ENCODE results near the gene ASL.
"Not testable (repeated sequence)": the region's sequence is repeated elsewhere in the genome, so short reads cannot be mapped to it uniquely, and the experiment has no call there.

Gene ASL

GRCh38 chr7:66076462-66077329 is 1.1 kb downstream of the ASL start:
- DNase-seq = no peak

DNA sequence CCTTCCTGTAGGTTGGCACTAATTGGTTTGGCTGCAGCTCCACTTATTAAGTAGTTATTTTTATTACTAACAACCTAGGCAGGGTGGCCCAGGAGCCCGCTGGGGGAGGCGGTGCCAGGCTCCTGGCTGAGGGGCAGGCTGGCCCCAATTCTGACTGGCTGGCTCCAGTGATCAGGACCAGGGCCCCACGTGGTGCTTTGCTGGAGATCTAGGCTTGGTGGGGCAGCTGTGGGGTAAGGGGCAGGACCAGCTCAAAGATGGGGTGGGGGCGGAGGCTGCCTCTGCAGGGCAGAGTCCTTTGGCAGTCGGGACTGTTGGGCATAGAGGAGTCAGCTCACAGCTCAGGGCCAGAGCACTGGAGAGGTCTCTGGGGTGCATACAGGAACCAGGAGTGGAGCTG is 2.4 kb downstream of the ASL start:
- no peak for DNase-seq

DNA sequence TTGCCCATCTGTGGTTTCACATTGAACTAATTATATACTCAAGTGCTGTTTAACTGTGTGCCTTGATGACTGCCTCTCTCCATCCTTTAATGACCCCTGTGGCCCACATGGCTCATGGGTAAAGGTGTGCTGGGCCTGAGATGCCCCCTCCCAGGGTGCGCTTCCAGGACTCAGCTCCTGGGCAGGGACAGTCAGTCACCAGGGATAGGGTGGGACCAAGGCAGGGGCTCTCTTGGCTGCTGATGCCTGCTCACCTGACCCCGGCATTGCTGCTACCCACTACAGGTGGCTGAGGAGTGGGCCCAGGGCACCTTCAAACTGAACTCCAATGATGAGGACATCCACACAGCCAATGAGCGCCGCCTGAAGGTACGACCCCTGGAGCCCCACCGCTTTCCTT is 6.5 kb downstream of the ASL start:
- no peak for DNase-seq

- DNase-seq = no peak
These were observed 7.3 kb downstream of the ASL start for GRCh38 chr7:66082886-66083415.

- no peak for DNase-seq
These were observed 8.1 kb downstream of the ASL start for GRCh38 chr7:66083677-66084076.

DNA sequence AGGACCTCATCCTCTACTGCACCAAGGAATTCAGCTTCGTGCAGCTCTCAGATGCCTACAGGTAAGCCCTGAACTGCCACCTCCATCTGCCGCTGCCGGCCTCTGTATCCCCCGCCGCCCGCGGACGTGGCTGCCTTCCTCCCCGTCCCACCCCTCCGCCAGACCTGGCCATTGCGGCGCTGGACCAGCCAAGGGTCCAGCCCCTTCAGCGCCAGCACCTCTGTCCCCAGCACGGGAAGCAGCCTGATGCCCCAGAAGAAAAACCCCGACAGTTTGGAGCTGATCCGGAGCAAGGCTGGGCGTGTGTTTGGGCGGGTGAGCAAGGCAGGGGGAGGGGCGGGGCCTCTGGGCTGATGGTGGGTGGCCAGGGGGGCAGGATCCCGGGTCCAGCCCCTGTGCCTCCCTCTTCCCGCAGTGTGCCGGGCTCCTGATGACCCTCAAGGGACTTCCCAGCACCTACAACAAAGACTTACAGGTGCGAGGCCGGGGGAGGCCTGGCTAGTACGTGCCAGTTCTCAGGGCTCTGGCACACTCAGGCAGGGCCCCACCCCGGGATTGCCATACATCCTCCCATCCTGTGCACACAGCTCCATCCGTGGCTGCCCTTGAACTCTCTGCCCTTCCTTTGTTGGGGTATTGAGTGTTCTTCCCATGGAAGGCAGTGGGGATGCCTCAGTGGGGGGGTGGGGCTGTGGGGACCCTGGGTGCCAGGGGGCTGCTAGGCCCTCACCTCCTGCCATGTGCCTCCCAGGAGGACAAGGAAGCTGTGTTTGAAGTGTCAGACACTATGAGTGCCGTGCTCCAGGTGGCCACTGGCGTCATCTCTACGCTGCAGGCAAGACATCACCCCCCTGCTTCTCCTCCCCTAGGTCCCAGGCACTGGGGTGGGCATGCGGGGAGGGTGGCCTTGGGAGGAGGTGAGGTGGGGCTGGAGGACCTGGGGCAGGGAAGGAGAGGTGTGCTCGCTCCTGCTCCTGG is 13.5 kb downstream of the ASL start:
- DNase-seq = no peak

DNA sequence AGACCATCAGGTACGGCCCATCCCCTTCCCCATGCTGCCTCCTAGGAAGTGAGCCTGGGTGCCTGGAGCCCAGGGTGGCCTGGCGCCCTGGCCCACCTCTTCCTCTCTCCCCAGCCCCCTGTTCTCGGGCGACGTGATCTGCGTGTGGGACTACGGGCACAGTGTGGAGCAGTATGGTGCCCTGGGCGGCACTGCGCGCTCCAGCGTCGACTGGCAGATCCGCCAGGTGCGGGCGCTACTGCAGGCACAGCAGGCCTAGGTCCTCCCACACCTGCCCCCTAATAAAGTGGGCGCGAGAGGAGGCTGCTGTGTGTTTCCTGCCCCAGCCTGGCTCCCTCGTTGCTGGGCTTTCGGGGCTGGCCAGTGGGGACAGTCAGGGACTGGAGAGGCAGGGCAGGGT is 17.0 kb downstream of the ASL start:
- no peak for DNase-seq

GRCh38 chr7:66095010-66095409 is 19.4 kb downstream of the ASL start:
- DNase-seq = no peak

- peak; percentile 48 for DNase-seq
These were observed 23.6 kb downstream of the ASL start for GRCh38 chr7:66099232-66099550.

DNA sequence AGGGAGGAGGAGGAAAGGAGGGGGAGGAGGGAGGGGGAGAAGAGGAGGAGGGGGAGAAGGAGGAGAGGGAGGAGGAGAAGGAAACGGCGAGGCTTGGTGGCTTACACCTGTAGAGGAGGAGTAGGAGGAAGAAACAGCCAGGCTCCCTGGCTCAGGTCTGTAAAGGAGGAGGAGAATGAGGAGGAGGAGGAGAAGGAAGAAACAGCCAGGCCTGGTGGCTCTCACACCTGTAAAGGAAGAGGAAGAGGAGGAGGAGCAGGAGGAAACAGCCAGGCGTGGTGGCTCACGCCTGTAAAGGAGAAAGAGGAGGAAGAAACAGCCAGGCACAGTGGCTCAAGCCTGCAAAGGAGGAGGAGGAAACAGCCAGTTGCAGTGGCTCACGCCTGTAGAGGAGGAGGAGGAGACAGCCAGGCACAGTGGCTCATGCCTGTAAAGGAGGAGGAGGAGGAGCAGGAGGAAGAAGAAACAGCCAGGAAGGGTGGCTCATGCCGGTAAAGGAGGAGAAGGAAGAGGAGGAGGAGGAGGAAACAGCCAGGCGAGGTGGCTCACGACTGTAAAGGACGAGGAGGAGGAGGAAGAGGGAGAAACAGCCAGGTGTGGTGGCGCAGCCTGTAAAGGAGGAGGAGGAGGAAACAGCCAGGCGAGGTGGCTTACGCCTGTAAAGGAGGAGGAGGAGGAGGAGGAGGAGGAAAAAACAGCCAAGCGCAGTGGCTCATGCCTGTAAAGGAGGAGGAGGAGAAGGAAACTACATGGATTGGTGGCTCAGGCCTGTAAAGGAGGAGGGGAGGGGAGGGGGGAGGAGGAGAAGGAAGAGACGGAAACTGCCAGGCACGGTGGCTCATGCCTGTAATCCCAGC is 24.2 kb downstream of the ASL start:
- peak; percentile 88 for DNase-seq

- no peak for DNase-seq
These were observed 24.9 kb downstream of the ASL start for GRCh38 chr7:66100408-66101050.

- DNase-seq = not testable (repeated sequence)
These were observed 26.5 kb downstream of the ASL start for GRCh38 chr7:66102168-66102567.

- not testable (repeated sequence) for DNase-seq
These were observed 28.4 kb downstream of the ASL start for GRCh38 chr7:66103994-66104393.

- DNase-seq = no peak
These were observed 29.7 kb downstream of the ASL start for GRCh38 chr7:66105263-66105748.

GRCh38 chr7:66108410-66108809 is 32.8 kb downstream of the ASL start:
- DNase-seq = not testable (repeated sequence)

DNA sequence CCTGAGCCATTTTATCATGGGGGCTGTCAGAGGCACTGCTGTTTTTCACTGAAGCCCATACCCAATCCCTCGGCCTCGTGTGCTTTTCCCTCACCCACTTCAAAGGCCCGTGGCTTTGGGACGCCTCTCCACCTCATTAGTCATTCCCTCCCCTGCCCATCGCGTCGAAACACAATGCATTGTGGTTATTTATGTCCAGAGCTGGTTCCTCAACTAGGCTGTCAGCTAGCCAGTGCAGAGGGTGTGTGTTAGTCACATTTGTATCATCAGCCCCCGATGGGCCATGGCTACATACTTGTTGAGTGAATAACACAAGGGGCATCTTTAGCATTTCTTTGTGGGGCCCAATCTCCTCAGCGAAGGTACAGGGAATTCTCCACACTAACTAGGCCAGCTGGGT is 35.2 kb downstream of the ASL start:
- DNase-seq = peak; percentile 95

GRCh38 chr7:66114743-66115649 is 39.4 kb downstream of the ASL start, which contains the start of gene CRCP:
Gene CRCP (plus strand): TSS chr7:66114847. CDS start chr7:66114963, 116 bp downstream.
- DNase-seq = peak; percentile 77

DNA sequence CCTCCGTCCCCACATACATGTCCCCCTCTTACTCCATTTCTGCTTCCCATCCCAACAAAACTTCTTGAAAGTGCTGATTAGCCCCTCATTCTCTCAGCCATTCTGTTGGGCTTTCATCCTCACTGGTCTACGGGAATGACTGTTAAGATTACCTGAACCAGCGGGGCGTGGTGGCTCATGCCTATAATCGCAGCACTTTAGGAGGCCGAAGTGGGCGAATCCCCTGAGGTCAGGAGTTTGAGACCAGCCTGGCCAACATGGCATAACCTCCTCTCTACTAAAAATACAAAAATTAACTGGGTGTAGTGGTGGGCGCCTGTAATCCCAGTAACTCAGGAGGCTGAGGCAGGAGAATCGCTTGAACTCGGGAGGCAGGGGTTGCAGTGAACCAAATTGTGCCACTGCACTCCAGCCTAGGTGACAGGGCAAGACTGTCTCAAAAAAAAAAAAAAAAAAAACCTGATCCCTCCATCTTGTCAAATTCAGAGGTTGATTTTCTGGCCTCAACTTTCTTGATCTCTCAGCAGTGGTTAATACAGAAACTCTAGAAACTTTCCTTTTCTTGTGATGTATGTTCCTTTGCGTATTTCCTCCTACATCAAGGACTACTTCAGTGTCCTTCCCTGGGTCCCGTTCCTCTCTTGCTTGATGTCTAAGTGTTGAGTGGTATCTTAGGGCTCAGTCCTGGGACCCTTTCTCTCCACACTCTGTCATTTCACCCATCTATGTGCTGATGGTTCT is 41.2 kb downstream of the ASL start:
- not testable (repeated sequence) for DNase-seq

DNA sequence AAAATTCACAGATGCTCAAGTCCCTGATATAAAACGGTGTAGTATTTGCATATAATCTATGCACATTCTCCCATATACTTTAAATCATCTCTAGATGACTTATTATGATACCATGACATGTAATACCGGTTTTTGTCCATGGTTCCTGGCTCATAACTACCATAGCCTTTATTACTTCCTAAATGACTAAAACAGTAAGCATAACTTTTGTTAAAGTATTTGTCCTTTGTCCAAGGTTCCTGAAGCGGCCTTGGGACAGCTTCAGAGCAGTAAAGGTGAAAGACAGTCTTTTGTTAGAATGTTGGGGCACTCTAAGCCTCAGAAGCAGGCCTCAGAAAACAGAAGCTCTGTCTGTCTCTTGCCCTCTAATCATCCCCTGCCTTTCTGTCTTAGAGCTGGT is 43.0 kb downstream of the ASL start:
- DNase-seq = no peak

All from fibroblast of skin of scalp (primary cell).